HG03025 (cell line): Measurements from ENCODE around the gene FGD2.
"Not testable (repeated sequence)": the region's sequence is repeated elsewhere in the genome, so short reads cannot be mapped to it uniquely, and the experiment has no call there.

ENCODE experiments used
- ATAC-seq: cut with Tn5 transposase; IDR thresholded peaks from one replicate; pipeline ENCODE4 v1.9.1; 2021; ENCODE audit warnings: mild to moderate bottlenecking, moderate library complexity; ENCODE audit not compliant: unreplicated experiment, low FRiP score

Gene FGD2

DNA sequence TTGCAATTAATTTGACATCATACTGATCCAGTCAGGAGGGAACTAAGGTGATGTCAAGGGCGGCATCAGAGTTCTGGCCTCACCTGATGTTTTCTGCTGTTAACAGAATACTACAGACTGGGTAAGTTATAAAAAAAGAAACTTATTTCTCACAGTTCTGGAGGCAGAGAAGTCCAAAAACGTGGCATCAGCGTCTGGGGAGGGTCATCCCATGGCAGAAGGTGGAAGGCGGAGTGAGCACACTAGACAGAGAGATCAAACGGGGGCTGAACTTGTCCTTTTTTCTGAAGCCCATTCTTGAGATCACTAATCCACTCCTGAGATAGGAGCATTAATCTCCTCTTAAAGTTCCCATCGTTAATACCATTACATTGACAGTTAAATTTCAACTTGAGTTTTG lies 16.2 kb upstream of the FGD2 start:
- no peak for ATAC-seq

DNA sequence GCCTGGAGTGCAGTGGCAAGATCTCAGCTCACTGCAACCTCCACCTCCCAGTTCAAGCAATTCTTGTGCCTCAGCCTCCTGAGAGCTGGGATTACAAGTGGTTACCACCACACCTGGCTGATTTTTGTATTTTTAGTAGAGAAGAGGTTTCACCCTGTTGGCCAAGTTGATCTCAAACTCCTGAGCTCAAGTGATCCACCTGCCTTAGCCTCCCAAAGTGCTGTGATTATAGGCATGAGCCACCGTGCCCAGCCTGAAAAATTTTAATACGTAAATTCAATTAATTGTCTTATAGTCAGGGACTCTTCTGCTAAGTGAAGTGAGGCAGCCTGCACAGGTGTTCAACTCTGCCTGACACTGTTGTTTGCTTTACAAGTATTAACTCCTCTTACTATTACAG lies 15.1 kb upstream of the FGD2 start:
- not testable (repeated sequence) for ATAC-seq

DNA sequence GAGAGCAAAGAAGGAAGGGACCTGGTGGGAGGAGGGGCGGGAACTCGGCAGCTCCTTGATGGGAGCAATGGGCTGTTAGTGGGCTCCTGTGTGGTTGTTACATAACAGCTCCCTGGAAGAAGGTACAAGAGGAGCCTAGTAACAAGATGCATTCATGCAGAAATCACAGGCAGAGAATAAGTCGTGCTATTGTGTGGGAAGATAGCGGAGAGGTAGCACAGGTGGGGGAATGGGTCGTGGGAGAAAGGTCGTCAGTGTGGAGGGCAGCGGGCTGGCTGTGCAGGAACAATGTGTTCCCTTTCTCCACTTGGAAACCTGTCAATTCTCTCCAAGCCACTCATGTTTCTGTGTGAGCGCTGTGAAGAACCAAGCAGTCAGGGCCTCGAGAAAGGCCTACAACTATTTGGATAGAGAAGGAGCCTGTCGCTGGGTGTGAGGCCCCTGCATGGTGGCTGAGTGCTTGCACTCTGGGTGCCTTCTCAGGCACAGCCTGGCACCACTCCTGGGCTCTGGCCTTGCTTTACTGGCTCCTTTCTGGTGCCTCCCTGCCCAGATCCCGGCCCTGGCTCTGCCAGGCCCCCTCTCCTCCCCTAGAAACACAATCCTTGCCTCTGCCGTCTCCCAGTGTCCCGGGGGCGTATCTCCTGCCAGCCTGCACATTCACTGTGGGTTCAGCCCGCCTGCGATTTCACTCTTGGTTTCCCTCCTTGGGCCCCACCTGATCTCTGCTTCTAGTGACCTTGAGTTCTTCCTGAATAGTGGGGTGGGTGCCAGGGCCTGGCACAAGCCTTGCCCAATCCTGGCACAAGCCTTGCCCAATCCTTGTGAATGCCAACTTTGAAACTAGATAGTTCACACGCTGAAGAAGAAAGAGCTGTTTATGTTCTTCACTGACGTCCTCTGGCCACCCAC lies 7.4 kb upstream of the FGD2 start:
- no peak for ATAC-seq

DNA sequence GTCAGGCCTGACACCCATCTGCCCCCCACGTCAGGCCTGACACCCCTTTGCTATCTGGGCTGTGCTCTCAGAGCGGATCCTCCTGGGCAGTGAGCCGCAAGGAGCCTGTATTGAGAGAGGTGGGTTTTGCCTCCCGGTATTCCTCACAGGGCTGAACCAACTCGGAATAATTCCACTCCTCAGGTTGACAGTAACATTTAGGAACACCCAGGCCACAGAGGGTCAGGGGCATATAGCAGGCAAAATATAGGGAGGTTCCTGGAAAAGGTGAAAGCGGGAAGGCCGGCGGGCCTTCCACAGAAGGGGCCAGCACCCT lies 6.8 kb upstream of the FGD2 start:
- no peak for ATAC-seq

GRCh38 chr6:36999061-36999750 lies 6.2 kb upstream of the FGD2 start:
- ATAC-seq = no peak

DNA sequence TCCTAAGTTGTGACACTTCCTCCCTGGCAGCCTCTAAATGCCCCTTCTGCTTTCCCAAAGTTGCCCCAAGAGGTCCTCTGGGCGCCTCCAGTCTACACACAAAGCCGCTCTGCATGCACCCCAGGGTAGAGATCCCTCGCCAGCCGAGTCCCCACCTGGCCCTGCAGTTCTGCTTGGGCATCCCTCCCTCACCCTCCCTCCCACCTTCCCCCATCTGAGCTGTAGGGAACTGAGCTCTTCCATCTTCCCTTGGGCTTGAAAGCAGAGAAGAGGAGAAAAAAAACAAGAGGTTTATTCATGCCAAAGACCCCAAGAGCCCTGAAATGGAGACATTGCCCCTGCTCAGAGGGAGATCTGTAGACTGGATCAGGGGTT lies 5.7 kb upstream of the FGD2 start:
- ATAC-seq = no peak

DNA sequence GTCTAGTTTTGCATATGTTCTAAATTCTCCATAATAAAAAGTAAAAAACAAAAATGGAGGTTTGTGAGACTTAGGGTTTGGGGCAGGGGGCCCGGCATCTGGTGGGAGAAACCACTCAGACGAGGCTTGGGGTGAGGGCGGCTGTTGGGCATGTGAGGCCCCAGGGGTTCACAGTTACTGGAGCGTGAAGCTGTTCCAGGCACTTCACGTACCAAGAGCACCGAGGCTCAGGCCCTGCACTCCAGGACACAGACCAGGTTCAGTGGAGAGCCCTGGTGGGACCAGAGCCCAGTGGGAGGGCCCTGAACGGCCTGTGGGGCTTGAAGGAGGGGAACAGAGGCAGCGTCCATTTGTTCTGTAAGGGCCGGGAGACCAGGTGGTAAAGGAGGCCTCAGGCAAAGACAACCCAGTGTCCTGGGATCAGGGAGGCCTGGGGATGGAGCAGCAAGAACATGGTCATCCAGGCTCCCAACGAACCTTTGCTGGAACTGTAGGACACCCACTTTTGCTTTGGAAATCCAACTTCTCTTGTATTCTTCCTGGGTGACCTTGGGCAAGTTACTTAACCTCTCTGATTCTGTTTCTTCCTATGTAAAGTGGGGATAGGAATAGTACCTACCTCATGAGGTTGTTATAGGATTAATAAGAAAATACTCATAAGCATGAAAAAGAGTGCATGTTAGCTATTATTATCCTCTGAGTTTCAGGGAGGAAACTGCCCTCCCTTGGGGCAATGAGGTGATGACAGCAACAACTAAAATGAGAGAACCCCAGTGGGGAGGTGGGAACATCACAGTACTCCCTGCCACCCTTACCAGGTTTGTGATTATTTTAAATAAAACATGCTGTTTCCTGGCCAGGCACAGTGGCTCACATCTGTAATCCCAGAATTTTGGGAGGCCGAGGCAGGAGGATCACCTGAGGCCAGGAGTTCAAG lies 1.1 kb upstream of the FGD2 start:
- ATAC-seq = no peak

GRCh38 chr6:37005827-37006567 lies 542 bp downstream of the FGD2 start:
- ATAC-seq = no peak

GRCh38 chr6:37006793-37007339 lies 1.4 kb downstream of the FGD2 start:
- no peak for ATAC-seq

DNA sequence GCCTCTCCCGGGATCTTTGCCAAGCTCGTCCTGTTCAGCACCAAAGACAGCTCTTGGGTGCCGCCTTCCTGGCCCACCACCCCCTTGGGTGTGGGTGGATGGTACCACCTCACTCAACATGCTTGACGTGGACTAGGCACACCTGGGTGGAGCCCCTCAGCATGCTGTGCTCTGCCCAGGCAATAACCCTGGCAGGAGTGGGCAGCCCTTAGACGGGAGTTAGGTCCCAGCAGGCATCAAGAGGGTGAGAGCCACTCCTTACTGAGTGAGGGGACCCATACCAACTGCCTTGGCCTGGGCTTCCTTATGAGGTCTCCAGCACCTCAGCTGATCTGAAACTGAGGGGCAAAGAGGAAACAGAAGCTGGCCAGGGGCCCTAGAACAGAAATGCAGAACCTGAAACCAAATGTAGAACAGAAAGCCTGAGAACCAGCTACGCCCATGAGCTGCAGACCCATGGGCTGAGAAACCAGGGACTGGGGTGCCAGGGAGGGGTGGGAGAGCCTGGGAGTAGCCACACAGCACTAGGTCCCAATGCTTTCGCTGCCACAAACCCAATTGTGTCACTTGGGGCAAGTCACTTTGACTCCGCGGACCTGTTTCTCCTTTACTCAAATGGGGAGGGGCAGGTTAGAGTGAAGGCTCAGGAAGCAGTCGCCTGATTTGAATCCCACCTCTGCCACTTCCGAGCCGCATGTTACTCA lies 2.0 kb downstream of the FGD2 start:
- peak; percentile 35 for ATAC-seq

- ATAC-seq = no peak
Measured at GRCh38 chr6:37008484-37009465, 3.3 kb downstream of the FGD2 start.

- no peak for ATAC-seq
Measured at GRCh38 chr6:37010402-37010892, 5.0 kb downstream of the FGD2 start.

DNA sequence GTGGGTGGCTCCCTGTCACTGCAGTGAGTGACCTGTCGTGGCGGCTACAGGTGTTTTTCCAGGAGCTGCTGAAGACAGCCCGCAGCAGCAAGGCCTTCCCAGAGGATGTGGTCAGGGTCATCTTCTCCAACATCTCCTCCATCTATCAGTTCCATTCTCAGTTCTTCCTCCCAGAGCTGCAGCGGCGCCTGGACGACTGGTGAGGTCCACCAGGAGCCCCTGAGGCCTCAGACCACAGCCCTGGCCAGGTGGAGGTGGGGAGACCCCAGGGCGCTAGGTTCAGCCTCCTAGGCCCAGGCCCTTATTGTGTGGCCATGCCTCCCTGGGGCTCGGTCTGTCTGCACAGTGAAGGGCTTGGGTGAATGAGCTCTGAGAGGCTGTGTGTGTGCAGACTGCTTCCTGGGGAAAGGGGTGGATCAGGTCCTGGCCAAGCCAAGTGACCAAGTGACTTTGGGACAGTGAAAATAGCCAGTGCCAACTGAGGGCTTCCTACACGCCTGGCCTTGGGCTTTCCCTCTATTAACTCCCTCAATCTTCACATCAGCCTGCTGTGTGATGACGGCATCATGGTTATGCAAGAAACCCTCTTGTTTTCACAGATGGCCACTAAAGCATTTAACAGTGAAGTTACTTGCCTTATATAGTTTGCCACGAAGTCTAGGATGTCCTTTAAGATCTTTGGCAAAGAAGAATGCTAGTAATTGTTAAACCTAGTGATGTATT lies 6.4 kb downstream of the FGD2 start:
- no peak for ATAC-seq

DNA sequence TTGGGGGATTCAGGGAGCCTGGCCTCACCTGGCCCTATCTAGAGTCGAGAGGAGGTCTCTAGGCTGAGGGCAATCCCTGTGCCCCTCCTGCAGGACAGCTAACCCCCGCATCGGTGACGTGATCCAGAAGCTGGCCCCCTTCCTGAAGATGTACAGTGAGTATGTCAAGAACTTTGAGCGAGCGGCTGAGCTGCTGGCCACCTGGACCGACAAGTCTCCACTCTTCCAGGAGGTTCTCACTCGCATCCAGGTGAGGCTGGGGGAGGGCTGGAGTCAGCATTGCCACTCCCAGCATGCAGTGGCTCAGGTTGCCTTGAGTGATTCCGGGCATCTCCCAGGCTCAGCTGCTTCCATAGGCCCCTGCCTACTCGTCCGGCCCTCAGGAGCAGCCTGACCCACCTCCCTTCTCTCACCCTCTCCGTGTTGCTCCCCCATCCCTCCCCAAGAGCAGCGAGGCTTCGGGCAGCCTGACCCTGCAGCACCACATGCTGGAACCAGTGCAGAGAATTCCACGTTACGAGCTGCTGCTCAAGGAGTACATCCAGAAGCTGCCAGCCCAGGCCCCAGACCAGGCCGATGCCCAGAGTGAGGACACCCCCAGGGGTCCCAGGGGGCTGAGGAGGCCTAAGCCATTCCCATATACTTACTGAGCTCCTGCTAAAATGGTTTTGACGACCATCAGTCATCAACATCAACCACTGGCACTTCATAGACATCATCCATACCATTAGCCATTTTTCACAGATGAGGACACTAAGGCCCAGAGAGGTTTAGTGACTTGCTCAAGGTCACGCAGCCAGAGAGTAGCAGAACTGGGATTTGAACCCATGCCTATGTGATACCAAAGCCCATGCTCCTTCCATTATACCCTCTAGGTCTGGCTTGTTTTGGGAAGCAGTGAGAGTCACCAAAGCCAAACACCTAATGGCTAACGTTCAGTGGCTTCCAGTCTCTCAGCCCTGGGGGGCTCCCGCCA lies 8.3 kb downstream of the FGD2 start:
- ATAC-seq = no peak

DNA sequence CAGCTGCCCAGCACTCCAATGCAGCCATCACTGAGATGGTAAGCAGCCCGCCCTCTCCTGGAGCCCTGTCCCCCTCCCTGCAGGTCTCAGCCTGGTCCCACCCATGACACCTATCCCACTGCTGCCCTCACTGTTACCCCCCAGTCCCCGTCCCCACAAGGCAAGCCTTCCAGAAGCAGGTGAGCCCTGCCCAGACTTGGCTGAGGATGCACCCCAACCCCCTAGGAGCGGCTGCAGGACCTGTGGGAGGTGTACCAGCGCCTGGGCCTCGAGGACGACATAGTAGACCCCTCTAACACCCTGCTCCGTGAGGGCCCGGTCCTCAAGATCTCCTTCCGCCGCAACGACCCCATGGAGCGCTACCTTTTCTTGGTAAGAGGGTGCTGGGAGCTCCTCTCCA lies 9.2 kb downstream of the FGD2 start:
- no peak for ATAC-seq

DNA sequence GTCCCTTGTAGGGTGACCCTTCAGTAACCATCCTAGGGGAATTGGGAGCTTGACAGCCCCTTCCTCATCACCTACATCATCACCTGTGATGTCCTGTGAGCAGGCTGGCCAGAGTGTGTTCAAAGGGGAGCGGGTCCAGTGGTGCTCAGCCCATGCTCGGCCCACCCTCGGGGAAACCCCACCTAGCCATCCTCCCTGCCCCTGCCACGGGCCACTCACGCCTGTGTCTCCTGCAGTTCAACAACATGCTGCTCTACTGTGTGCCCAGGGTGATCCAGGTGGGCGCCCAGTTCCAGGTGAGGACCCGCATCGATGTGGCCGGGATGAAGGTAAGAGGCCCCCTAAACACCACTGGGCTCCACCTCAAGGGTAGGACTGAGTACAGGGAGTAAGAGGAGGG lies 10.1 kb downstream of the FGD2 start:
- ATAC-seq = no peak
